K562 (cell line): ENCODE results near the gene XRN1. TPM values are rescaled to one million over a fixed set of nuclear protein-coding genes. Genes with fewer than 3 reads are reported as not detected.

Source experiments
- ATAC-seq: fragments of 200-7000 bp; cut with Tn5 transposase; 3 replicates; pipeline ENCODE4 v1.9.1; 2020; ENCODE audit warnings: moderate library complexity
- BruUV-seq: library from RNA; stranded (reverse); fragments of 400-500 nt; replicated peaks from 2 replicates; lab custom pipeline; 2021; lab: Mats Ljungman, UMichigan
- CTCF ChIA-PET: fragments of 300-600 bp; formaldehyde crosslinking; extraction: SDS; loops from one replicate; lab custom pipeline; 2021; ENCODE audit warnings: low intra/inter-chr PET ratio; lab: Yijun Ruan, JAX
- POLR2A ChIA-PET: fragments of 300-600, 350-650 bp; sonication (Branson Sonifier 250); formaldehyde crosslinking; extraction: SDS; loops from one replicate; lab custom pipeline; 2021; ENCODE audit warnings: antibody characterized with exemption, inconsistent platforms; lab: Yijun Ruan, JAX
- DNase-seq, 4 experiments: peaks; one replicate each; pipeline versions ENCODE4 v3.0.0 to v3.0.0-alpha.2; 2011 to 2018; ENCODE audit warnings: low spot score in 3 of 4, mixed read lengths in 3 of 4; ENCODE audit errors: extremely low read depth in 1 of 4
- FAIRE-seq: peaks from 2 replicates; lab custom pipeline; 2011; peaks lifted over from hg19 to GRCh38; lab: Jason Lieb, UNC
- H2AFZ ChIP-seq: 2 replicates; pipeline ENCODE4 v1.6.0; 2011; ENCODE audit warnings: low read depth, low read length, control low read depth, inconsistent platforms
- H3K27ac ChIP-seq: fragments of 200-600 bp; 3 replicates; pipeline ENCODE4 v1.8.0; 2011; ENCODE audit warnings: low read depth, mild to moderate bottlenecking, control low read depth, inconsistent platforms, low read length, moderate library complexity, mixed read lengths; ENCODE audit errors: extremely low read depth
- H3K27me3 ChIP-seq, 2 experiments: fragments of 300-600 bp in 1 of 2; 2 replicates in 1 of 2; 3 replicates in 1 of 2; pipeline versions ENCODE4 v1.6.0 to v1.8.0; 2011; ENCODE audit warnings: inconsistent platforms in 2 of 2, low read length in 2 of 2, mild to moderate bottlenecking in 1 of 2, mixed read lengths in 1 of 2, moderate library complexity in 1 of 2; ENCODE audit not compliant: control insufficient read depth in 2 of 2, insufficient read depth in 2 of 2
- H3K36me3 ChIP-seq: fragments of 300-600 bp; 3 replicates; pipeline ENCODE4 v1.8.0; 2011; ENCODE audit warnings: mild to moderate bottlenecking, low read length, inconsistent platforms; ENCODE audit not compliant: control insufficient read depth, insufficient read depth
- H3K4me1 ChIP-seq, 2 experiments: fragments of 200-600 bp in 1 of 2; replicated peaks in 1 of 2; 2 replicates in 1 of 2; 3 replicates in 1 of 2; pipeline versions ENCODE4 v1.5.1 to v1.8.0; 2011; ENCODE audit warnings: inconsistent platforms in 2 of 2, low read length in 2 of 2, mild to moderate bottlenecking in 1 of 2, mixed read lengths in 1 of 2, moderate library complexity in 1 of 2; ENCODE audit not compliant: control insufficient read depth in 2 of 2, insufficient read depth in 2 of 2
- H3K4me2 ChIP-seq: 2 replicates; pipeline ENCODE4 v1.6.1; 2011; ENCODE audit warnings: low read length, control low read depth, inconsistent platforms, mixed read lengths; ENCODE audit not compliant: insufficient read depth
- H3K4me3 ChIP-seq: fragments of 200-600 bp; sonication (generic), shearing (Covaris generic); 2 replicates; pipeline ENCODE4 v1.5.1; 2016; ENCODE audit warnings: control low read depth, inconsistent platforms
- H3K79me2 ChIP-seq: fragments of 200-600 bp; 3 replicates; pipeline ENCODE4 v1.8.0; 2011; ENCODE audit warnings: low read length, inconsistent platforms; ENCODE audit not compliant: control insufficient read depth, insufficient read depth
- H3K9ac ChIP-seq, 2 experiments: 2 replicates each; pipeline versions ENCODE4 v1.6.0 to v1.6.1; 2011; ENCODE audit warnings: low read depth in 2 of 2, low read length in 2 of 2, control low read depth in 1 of 2, inconsistent platforms in 1 of 2, mild to moderate bottlenecking in 1 of 2, mixed read lengths in 1 of 2; ENCODE audit not compliant: insufficient read depth in 1 of 2
- H3K9me1 ChIP-seq: one replicate; pipeline ENCODE4 v1.6.0; 2011; ENCODE audit warnings: inconsistent platforms, mild to moderate bottlenecking, low read length, moderate library complexity; ENCODE audit not compliant: control insufficient read depth, insufficient read depth
- H3K9me3 ChIP-seq: replicated peaks from 2 replicates; pipeline ENCODE4 v1.5.1; 2011; ENCODE audit warnings: low read depth, low read length, inconsistent platforms; ENCODE audit not compliant: control insufficient read depth, insufficient read depth
- H4K20me1 ChIP-seq: replicated peaks from 2 replicates; pipeline ENCODE4 v1.6.1; 2011; ENCODE audit warnings: low read length, inconsistent platforms, mixed read lengths; ENCODE audit not compliant: control insufficient read depth, insufficient read depth
- CBX8 ChIP-seq: fragments of 200-600 bp; sonication (generic); IDR thresholded peaks from 2 replicates; pipeline ENCODE4 v1.6.1; 2012; ENCODE audit warnings: borderline replicate concordance, mixed run types, low read depth, mild to moderate bottlenecking, moderate library complexity, mixed read lengths, low read length, control low read depth, inconsistent platforms; ENCODE audit not compliant: poor library complexity, severe bottlenecking; ENCODE audit errors: extremely low read depth
- ID3 ChIP-seq, 2 experiments: fragments of 250-450 bp in 1 of 2; fragments of 450-650 bp in 1 of 2; sonication (Bioruptor Pico) in 1 of 2; IDR thresholded peaks; 2 replicates each; pipeline versions ENCODE4 v1.6.1 to v1.8.0; 2016 to 2021; ENCODE audit warnings: mild to moderate bottlenecking in 2 of 2, moderate library complexity in 2 of 2, missing compliant biosample characterization in 1 of 2, missing genetic modification characterization in 1 of 2
- RAD51 ChIP-seq: fragments of 450-650 bp; IDR thresholded peaks from 2 replicates; pipeline ENCODE4 v1.7.1; 2016; ENCODE audit warnings: low read depth, mild to moderate bottlenecking, borderline replicate concordance
- STAT6 ChIP-seq: sonication (generic); formaldehyde crosslinking; IDR thresholded peaks from 2 replicates; pipeline ENCODE4 v1.8.1; 2023; ENCODE audit warnings: mild to moderate bottlenecking, missing genetic modification reagents
- TAF9B ChIP-seq: fragments of 450-650 bp; IDR thresholded peaks from 2 replicates; pipeline ENCODE4 v1.6.1; 2018; ENCODE audit warnings: mild to moderate bottlenecking; ENCODE audit not compliant: partially characterized antibody
- TCF15 ChIP-seq: fragments of 250-450 bp; sonication (Bioruptor Pico); IDR thresholded peaks from 2 replicates; pipeline ENCODE4 v1.8.0; 2022; ENCODE audit warnings: moderate library complexity, mild to moderate bottlenecking, inconsistent platforms
- ZNF384 ChIP-seq: IDR thresholded peaks from 2 replicates; pipeline ENCODE4 v1.6.1; 2012; ENCODE audit warnings: low read depth, low read length, improper control_type of control experiment
- ZNF77 ChIP-seq: fragments of 250-450 bp; sonication (Bioruptor Pico); IDR thresholded peaks from 2 replicates; pipeline ENCODE4 v1.5.0; 2020
- WGBS: fragments of 100-300 bp; shearing (Covaris generic); methylation state at CpG from one replicate; pipeline ENCODE4 v1.1.6; 2016; ENCODE audit warnings: low coverage, mixed read lengths; ENCODE audit not compliant: insufficient coverage; ENCODE audit errors: missing lambda C conversion rate; 5-methylcytosine and 5-hydroxymethylcytosine counted together
- in situ Hi-C: fragments of 300-500 bp; cut with MboI; formaldehyde crosslinking; loops from 4 replicates; pipeline ENCODE4 v1.15.0; 2018; ENCODE audit warnings: inconsistent platforms, mixed read lengths
- intact Hi-C: fragments of 100-400 bp; cut with micrococcal nuclease; formaldehyde crosslinking; loops from 2 replicates; pipeline ENCODE4 v1.14.2; 2022
- polyA plus RNA-seq, 8 experiments: library from polyadenylated mRNA; depleted of rRNA in 4 of 8; stranded (reverse) in 5 of 8; unstranded in 3 of 8; fragments of >200 nt; fragmentation: Nextera tagmentation in 2 of 8; fragmentation: Illumina TruSeq in 1 of 8; extraction: Ambion mirVana in 2 of 8; extraction: Trizol in 1 of 8; gene quantifications; 2 replicates each; pipeline versions ENCODE4 v1.2.1 to v1.2.3, GENCODE V29; 2011 to 2014; ENCODE audit warnings: inconsistent platforms in 1 of 8, missing spikeins in 1 of 8
- total RNA-seq, 7 experiments: library from RNA; depleted of rRNA in 6 of 7; stranded (reverse); fragments of >200 nt in 6 of 7; fragmentation: Illumina TruSeq in 2 of 7; extraction: Trizol in 2 of 7; gene quantifications; 2 replicates each; pipeline versions ENCODE4 v1.2.1 to v1.2.3, GENCODE V29; 2011 to 2021; ENCODE audit warnings: low replicate concordance in 1 of 7

Gene XRN1
- total and polyA plus RNA-seq, 9 of the 15 experiments (the other 6 are each of a cell fraction or from before 2014, with no cell fraction given): 3.1 to 28.4 (median 17.2) TPM

GRCh38 chr3:142489572-142490323 lies 41.9 kb upstream of the XRN1 start:
- no peaks in the 10 kb centered on the region for H3K4me1 ChIP-seq
- in situ Hi-C loops: no loop called here
- intact Hi-C loops: no loop called here
- TF ChIP-seq ZNF77 (CRISPR knock-in tag) (no peak), CBX8 (no peak), TCF15 (no peak), ZNF384 (no peak), RAD51 (no peak), TAF9B (no peak), ID3 (CRISPR knock-in tag; IDR thresholded peaks at IDR 0.05) (no peak), ID3 (tag; IDR thresholded peaks at IDR 0.05) (no peak), STAT6 (no peak)
- H3K9me1 ChIP-seq: no peaks in the 10 kb centered on the region
- ChIA-PET CTCF (no interaction called here), POLR2A (interaction anchor here (0.6 to 0.7 kb wide), 2 partner anchors 9 to 16 kb away, joined by 3 read pairs; no protein-coding TSS in a partner anchor)
- FAIRE-seq: no peak
- H3K79me2 ChIP-seq: no peaks in the 10 kb centered on the region
- BruUV-seq: no TSS peak
- H3K4me2 ChIP-seq: no peak overlapping the region
- peaks cover 85% of the 10 kb centered on the region for H3K36me3 ChIP-seq
- WGBS: 91% methylated on average over 5 of the region's 5 CpGs
- no peak for ATAC-seq
- H3K9ac ChIP-seq: no peak overlapping the region
- no peaks in the 10 kb centered on the region for H3K9me3 ChIP-seq
- H2AFZ ChIP-seq: no peak overlapping the region
- no peak overlapping the region for H3K4me3 ChIP-seq
- H4K20me1 ChIP-seq: no peaks in the 10 kb centered on the region
- DNase-seq: no peak
- no peaks in the 10 kb centered on the region for H3K27me3 ChIP-seq
- no peak overlapping the region for H3K27ac ChIP-seq
